SKM-1 (cell line): ENCODE results near the gene INAVA.
"Not testable (repeated sequence)": the region's sequence is repeated elsewhere in the genome, so short reads cannot be mapped to it uniquely, and the experiment has no call there.

Experiments used
- DNase-seq: peaks from one replicate; lab custom pipeline; 2025; ENCODE audit not compliant: unreplicated experiment; lab: John Stamatoyannopoulos, UW

Gene INAVA

DNA sequence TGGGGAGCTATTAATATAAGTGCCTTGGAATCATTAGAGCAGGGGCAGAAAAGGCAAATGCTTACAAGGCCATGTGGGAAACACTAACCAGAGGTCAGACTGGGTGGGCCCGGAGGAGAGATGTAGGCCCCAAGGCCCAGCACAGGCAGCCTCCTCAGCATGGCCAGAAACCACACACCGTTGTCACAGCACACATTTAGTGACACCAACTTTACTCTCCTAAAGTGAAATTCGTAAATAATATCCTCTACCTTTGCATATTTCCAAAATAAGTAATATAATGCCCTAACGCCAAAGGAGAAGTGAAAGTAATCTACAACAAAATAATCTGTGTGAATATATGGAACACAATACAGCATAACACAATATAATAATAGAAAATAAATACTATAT lies 66.2 kb downstream of the INAVA start:
- no peak for DNase-seq

DNA sequence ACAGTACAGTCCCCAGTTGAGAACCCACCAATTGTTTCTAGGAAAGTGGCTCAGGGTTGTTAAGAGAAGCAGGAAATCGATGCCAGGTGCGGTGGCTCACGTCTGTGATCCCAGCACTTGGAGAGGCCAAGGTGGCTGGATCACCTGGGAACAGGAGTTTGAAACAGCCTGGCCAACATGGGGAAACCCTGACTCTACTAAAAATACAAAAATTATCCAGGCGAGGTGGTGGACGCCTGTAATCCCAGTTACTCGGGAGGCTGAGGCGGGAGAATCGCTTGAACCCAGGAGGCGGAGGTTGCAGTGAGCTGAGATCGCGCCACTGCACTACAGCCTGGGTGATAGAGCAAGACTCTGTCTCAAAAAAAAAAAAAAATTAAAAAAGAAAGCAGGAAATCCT lies 67.5 kb downstream of the INAVA start:
- not testable (repeated sequence) for DNase-seq

DNA sequence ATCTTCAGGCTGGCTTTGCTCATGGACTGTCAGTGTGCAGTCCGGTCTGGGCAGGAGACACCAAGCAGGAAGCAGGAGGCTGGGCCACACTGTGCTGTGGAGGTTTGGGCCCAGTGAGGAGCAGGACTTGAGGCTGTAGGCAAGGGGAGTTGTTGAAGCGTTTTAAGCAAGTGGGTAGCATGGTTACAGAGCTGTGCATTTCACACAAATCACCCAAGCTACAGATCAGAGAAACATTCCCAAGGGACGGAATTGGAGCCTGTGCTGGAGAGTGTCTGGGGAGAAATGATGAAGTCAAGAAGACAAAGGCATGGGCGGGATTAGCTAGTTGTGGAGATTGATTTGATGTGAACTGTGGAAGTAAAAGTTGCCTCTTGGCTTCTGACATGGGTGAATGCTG lies 67.9 kb downstream of the INAVA start:
- no peak for DNase-seq

DNA sequence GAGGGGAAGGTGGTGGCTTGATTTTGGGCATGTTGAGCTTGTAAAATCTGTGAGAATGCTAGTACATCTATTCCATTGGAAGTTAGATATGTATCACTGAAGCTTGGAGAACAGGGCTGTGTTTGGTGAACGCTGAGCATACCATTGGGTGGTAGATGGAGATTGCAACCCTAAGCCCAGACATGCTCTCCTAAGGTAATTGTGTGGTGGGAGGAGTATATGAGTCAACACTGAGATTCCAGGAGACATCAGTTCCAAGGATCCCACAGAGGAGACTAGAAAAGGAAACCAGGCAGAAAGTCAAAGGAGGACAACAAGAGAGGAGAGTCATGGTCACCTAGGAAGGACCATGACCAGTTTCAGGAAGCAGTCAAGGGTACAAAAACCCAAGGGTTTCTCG lies 68.4 kb downstream of the INAVA start:
- no peak for DNase-seq

DNA sequence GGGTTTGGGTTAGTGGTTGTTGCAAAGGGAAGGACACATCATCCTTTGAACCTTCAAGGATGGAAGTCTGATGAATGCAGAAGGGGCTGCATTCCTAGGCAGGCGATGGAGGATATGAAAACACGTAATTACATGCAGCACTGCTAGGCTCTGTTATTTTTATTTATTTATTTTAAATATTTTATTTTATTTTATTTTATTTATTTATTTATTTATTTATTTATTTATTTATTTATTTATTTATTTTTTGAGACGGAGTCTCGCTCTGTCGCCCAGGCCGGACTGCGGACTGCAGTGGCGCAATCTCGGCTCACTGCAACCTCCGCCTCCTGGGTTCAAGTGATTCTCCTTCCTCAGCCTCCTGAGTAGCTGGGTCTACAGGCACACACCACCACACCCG lies 69.2 kb downstream of the INAVA start:
- not testable (repeated sequence) for DNase-seq
